Measurements from ENCODE around the gene CPA1. TPM values are rescaled to one million over a fixed set of nuclear protein-coding genes. Genes with fewer than 3 reads are reported as not detected.
A peak's percentile ranks its signal among the peaks of the same experiment; 100 is the strongest.
"Not testable (repeated sequence)": the region's sequence is repeated elsewhere in the genome, so short reads cannot be mapped to it uniquely, and the experiment has no call there.

The CPA1 gene
- total RNA-seq, 2 experiments from 2014 or later: not detected

DNA sequence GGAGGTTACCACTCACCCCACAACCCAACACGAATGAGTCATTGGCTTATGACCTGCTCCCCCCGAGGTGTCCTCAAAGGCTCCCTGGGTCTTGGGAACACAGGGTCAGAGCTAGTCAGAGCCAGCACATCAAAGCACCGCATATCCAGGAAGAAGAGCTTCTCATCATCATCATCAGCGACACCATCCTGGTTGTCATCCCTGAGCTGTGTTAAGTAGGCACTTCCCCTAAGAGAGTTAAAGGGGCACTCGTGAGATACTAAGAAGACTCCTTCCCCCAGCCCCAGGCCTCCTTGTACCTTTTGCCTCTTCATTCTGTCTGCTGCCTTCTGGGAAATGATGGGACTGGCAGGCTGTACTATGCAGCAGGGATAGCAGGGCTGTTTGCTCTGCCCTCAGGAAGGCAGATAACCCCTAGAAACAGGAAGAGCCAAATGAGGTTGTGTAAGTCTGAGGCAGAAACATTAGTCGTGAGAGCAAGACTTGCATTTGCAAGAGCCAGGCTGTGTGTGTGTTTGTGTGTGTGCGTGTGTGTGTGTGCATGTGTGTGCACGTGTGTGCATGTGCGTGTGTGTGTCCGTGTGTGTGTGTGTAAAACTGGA lies 11.1 kb upstream of the CPA1 start:
- peaks cover 4% of the 10 kb centered on the region for H3K9me3 Mint-ChIP-seq (ENCODE audit: insufficient read depth)
- ATAC-seq: no peak
- CTCF ChIA-PET: no interaction called here
- H3K4me1 Mint-ChIP-seq (ENCODE audit: low read depth): peaks cover 27% of the 10 kb centered on the region
- no peak overlapping the region for H3K4me3 Mint-ChIP-seq
- H3K36me3 Mint-ChIP-seq (ENCODE audit: low read depth): peaks cover 2% of the 10 kb centered on the region
- peak overlapping the region; percentile 9 for H3K27ac Mint-ChIP-seq
- DNase-seq: no peak
- POLR2A ChIA-PET: no interaction called here
- no peaks in the 10 kb centered on the region for H3K27me3 Mint-ChIP-seq (ENCODE audit: low read depth)

GRCh38 chr7:130369831-130370550 lies 10.3 kb upstream of the CPA1 start:
- H3K27ac Mint-ChIP-seq: no peak overlapping the region
- no peak for ATAC-seq
- POLR2A ChIA-PET: no interaction called here
- H3K36me3 Mint-ChIP-seq (ENCODE audit: low read depth): peaks cover 2% of the 10 kb centered on the region
- H3K4me3 Mint-ChIP-seq: no peak overlapping the region
- peaks cover 4% of the 10 kb centered on the region for H3K9me3 Mint-ChIP-seq (ENCODE audit: insufficient read depth)
- CTCF ChIA-PET: no interaction called here
- H3K4me1 Mint-ChIP-seq (ENCODE audit: low read depth): peaks cover 27% of the 10 kb centered on the region
- no peak for DNase-seq
- H3K27me3 Mint-ChIP-seq (ENCODE audit: low read depth): no peaks in the 10 kb centered on the region

DNA sequence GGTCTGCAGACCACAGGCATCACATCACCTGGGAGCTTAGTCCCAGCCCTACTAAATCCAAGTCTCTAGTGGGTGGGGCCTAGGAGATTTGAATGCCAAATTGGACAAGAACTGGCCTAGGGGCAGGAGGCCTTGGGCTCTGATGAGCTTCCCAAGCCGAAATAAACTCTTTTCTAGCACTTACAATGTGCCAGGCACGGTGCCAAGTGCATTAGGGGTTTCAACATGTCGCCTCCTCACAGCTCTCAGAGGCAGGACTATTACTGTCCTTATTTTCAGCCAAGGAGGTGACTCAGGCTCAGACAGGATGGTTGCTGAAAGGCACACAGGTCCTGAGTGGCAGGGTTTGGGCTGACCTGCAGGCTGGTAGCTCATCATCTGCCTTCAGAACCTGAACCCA lies 9.2 kb upstream of the CPA1 start:
- peaks cover 27% of the 10 kb centered on the region for H3K4me1 Mint-ChIP-seq (ENCODE audit: low read depth)
- H3K4me3 Mint-ChIP-seq: no peak overlapping the region
- CTCF ChIA-PET: interaction anchor here (0.6 kb wide), 1 partner anchor 22 kb away, joined by 3 read pairs; no protein-coding TSS in a partner anchor
- H3K27me3 Mint-ChIP-seq (ENCODE audit: low read depth): no peaks in the 10 kb centered on the region
- peaks cover 7% of the 10 kb centered on the region for H3K9me3 Mint-ChIP-seq (ENCODE audit: insufficient read depth)
- DNase-seq (no peak), ATAC-seq (no peak)
- H3K36me3 Mint-ChIP-seq (ENCODE audit: low read depth): peaks cover 2% of the 10 kb centered on the region
- POLR2A ChIA-PET: no interaction called here
- H3K27ac Mint-ChIP-seq: no peak overlapping the region

DNA sequence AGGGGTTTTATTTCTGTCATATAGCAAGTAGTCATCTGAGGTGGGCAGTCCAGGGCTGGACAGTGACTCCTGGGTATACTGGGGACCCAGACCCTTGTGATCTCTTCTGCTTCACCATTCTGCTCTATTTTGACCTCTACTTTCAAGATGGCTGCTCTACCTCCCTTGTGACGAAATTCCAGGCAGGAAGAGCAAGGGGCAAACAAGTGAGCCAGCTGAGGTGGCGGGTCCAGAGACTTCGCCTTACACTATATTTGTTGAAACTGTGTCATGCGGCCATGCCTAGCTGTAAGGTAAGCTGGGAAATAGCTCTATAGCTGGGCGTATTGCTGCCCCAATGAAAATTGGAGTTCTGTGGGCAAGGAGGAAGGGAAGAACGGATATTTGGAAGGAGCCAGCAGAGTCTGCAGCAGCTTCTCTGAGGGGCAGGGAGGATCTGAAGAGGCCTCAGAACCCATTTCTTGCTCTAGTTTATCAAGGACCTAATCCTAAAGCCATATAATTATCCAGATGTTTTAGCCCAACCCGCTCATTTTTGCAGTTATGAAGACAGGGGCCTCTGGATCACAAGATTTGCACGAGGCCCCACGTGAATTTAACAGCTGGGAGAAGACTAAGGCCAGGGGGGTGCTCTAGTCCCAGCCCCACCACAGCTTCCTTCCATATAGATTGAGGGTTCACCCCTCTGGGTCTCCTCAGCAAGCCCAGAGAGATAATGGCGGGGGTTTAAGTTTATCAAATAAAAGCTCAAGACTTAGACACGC lies 7.7 kb upstream of the CPA1 start:
- H3K4me3 Mint-ChIP-seq: no peak overlapping the region
- peaks cover 3% of the 10 kb centered on the region for H3K9me3 Mint-ChIP-seq (ENCODE audit: insufficient read depth)
- H3K27ac Mint-ChIP-seq: no peak overlapping the region
- H3K36me3 Mint-ChIP-seq (ENCODE audit: low read depth): peaks cover 2% of the 10 kb centered on the region
- DNase-seq: no peak
- H3K27me3 Mint-ChIP-seq (ENCODE audit: low read depth): no peaks in the 10 kb centered on the region
- H3K4me1 Mint-ChIP-seq (ENCODE audit: low read depth): peaks cover 18% of the 10 kb centered on the region
- ChIA-PET POLR2A (no interaction called here), CTCF (no interaction called here)
- no peak for ATAC-seq

- ChIA-PET POLR2A (no interaction called here), CTCF (no interaction called here)
- H3K36me3 Mint-ChIP-seq (ENCODE audit: low read depth): peaks cover 2% of the 10 kb centered on the region
- H3K4me3 Mint-ChIP-seq: no peak overlapping the region
- H3K27me3 Mint-ChIP-seq (ENCODE audit: low read depth): no peaks in the 10 kb centered on the region
- ATAC-seq (no peak), DNase-seq (no peak)
- H3K27ac Mint-ChIP-seq: no peak overlapping the region
- H3K9me3 Mint-ChIP-seq (ENCODE audit: insufficient read depth): peaks cover 3% of the 10 kb centered on the region
- peaks cover under 1% of the 10 kb centered on the region for H3K4me1 Mint-ChIP-seq (ENCODE audit: low read depth)
These were observed 5.8 kb upstream of the CPA1 start for GRCh38 chr7:130374507-130374906.

- POLR2A ChIA-PET, H3K27ac Mint-ChIP-seq, CTCF ChIA-PET: not testable (repeated sequence)
These were observed 3.8 kb upstream of the CPA1 start for GRCh38 chr7:130376461-130376860.

DNA sequence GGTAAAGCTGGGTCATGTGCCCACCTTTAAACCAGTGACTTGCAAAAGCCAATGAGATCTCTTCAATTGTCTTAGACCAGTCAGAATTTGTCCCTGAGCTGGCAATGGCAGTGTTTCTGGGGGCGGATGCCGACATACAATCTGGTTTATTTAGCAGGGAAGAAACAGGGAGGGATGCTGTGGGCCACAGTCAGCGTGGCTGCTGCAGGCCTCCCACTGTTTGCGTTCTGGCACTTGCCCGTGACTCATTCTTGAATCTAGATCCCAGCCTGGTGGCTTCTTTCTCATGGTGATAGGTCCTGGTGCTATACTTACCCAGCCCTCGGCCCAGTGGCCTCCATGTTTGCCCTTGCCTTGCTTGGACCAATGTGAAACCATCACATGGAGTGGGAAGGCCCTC lies 3.1 kb upstream of the CPA1 start:
- CTCF ChIA-PET: no interaction called here
- Mint-ChIP-seq H3K27ac (no peak overlapping the region), H3K36me3 (ENCODE audit: low read depth) (peaks cover 2% of the 10 kb centered on the region), H3K9me3 (ENCODE audit: insufficient read depth) (peaks cover 3% of the 10 kb centered on the region), H3K4me3 (no peak overlapping the region), H3K27me3 (ENCODE audit: low read depth) (no peaks in the 10 kb centered on the region), H3K4me1 (ENCODE audit: low read depth) (no peaks in the 10 kb centered on the region)
- no peak for DNase-seq
- POLR2A ChIA-PET: no interaction called here
- no peak for ATAC-seq

More at GRCh38 chr7:130376461-130376860, 3.8 kb upstream of the CPA1 start:
- not testable (repeated sequence) for DNase-seq; H3K4me1 Mint-ChIP-seq (ENCODE audit: low read depth); ATAC-seq; H3K4me3 Mint-ChIP-seq; H3K36me3 Mint-ChIP-seq (ENCODE audit: low read depth); H3K27me3 Mint-ChIP-seq (ENCODE audit: low read depth); H3K9me3 Mint-ChIP-seq (ENCODE audit: insufficient read depth)

GRCh38 chr7:130379019-130379418 lies 1.3 kb upstream of the CPA1 start:
- Mint-ChIP-seq H3K4me3 (no peak overlapping the region), H3K27ac (no peak overlapping the region), H3K4me1 (ENCODE audit: low read depth) (no peaks in the 10 kb centered on the region), H3K9me3 (ENCODE audit: insufficient read depth) (peaks cover 3% of the 10 kb centered on the region), H3K27me3 (ENCODE audit: low read depth) (no peaks in the 10 kb centered on the region), H3K36me3 (ENCODE audit: low read depth) (peaks cover 2% of the 10 kb centered on the region)
- ChIA-PET CTCF (no interaction called here), POLR2A (no interaction called here)
- ATAC-seq (no peak), DNase-seq (no peak)

- CTCF ChIA-PET: no interaction called here
These were observed 768 bp upstream of the CPA1 start for GRCh38 chr7:130379532-130379920.

GRCh38 chr7:130380861-130381455 lies 664 bp downstream of the CPA1 start:
- Mint-ChIP-seq H3K36me3 (ENCODE audit: low read depth) (peaks cover 2% of the 10 kb centered on the region), H3K4me3 (no peak overlapping the region), H3K27ac (no peak overlapping the region), H3K4me1 (ENCODE audit: low read depth) (no peaks in the 10 kb centered on the region), H3K9me3 (ENCODE audit: insufficient read depth) (no peaks in the 10 kb centered on the region), H3K27me3 (ENCODE audit: low read depth) (no peaks in the 10 kb centered on the region)
- DNase-seq (no peak), ATAC-seq (no peak)
- CTCF ChIA-PET: no interaction called here
- POLR2A ChIA-PET: no interaction called here

More at GRCh38 chr7:130379532-130379920, 768 bp upstream of the CPA1 start:
- no peaks in the 10 kb centered on the region for H3K27me3 Mint-ChIP-seq (ENCODE audit: low read depth)
- POLR2A ChIA-PET: no interaction called here
- no peak overlapping the region for H3K27ac Mint-ChIP-seq
- peaks cover 3% of the 10 kb centered on the region for H3K9me3 Mint-ChIP-seq (ENCODE audit: insufficient read depth)
- H3K4me3 Mint-ChIP-seq: no peak overlapping the region
- H3K36me3 Mint-ChIP-seq (ENCODE audit: low read depth): peaks cover 2% of the 10 kb centered on the region
- ATAC-seq: no peak
- no peak for DNase-seq
- no peaks in the 10 kb centered on the region for H3K4me1 Mint-ChIP-seq (ENCODE audit: low read depth)

GRCh38 chr7:130381468-130382312 lies 1.4 kb downstream of the CPA1 start:
- CTCF ChIA-PET: no interaction called here
- H3K9me3 Mint-ChIP-seq (ENCODE audit: insufficient read depth): no peaks in the 10 kb centered on the region
- H3K4me1 Mint-ChIP-seq (ENCODE audit: low read depth): no peaks in the 10 kb centered on the region
- ATAC-seq (no peak), DNase-seq (no peak)
- no peaks in the 10 kb centered on the region for H3K36me3 Mint-ChIP-seq (ENCODE audit: low read depth)
- H3K27me3 Mint-ChIP-seq (ENCODE audit: low read depth): no peaks in the 10 kb centered on the region
- H3K4me3 Mint-ChIP-seq: no peak overlapping the region
- POLR2A ChIA-PET: no interaction called here
- H3K27ac Mint-ChIP-seq: no peak overlapping the region
